Stimulated activated naive CD8-positive, alpha-beta T cell treated with anti-CD3 and anti-CD28 coated beads, Interleukin-15, amount 100 ng/mL, for 72 hours (primary cell): ENCODE measurements around the gene RIPOR3.
"Not testable (repeated sequence)": the region's sequence is repeated elsewhere in the genome, so short reads cannot be mapped to it uniquely, and the experiment has no call there.

Source experiments
- ATAC-seq: fragments of 150-1000 bp; cut with Tn5 transposase; 2 replicates; pipeline ENCODE4 v1.10.0; 2021; ENCODE audit warnings: mild to moderate bottlenecking, moderate library complexity
- DNase-seq, 2 donors: peaks; one replicate each; pipeline ENCODE4 v3.0.0; 2021 to 2022
- H3K27ac Mint-ChIP-seq, 2 donors: one replicate each; pipeline ENCODE4 v1.8.0; 2022; ENCODE audit warnings: mild to moderate bottlenecking in 2 of 2, mixed read lengths in 2 of 2, moderate library complexity in 2 of 2
- H3K27me3 Mint-ChIP-seq: one replicate; pipeline ENCODE4 v1.8.0; 2022; ENCODE audit warnings: mixed read lengths
- H3K4me1 Mint-ChIP-seq: one replicate; pipeline ENCODE4 v1.8.0; 2022; ENCODE audit warnings: mild to moderate bottlenecking, mixed read lengths
- H3K4me3 Mint-ChIP-seq, 2 donors: one replicate each; pipeline ENCODE4 v1.8.0; 2022; ENCODE audit warnings: mild to moderate bottlenecking in 2 of 2, mixed read lengths in 2 of 2, moderate library complexity in 1 of 2
- H3K9me3 Mint-ChIP-seq, 2 donors: one replicate each; pipeline ENCODE4 v1.8.0; 2022; ENCODE audit warnings: mixed read lengths in 2 of 2

The RIPOR3 gene

GRCh38 chr20:50726955-50727791 is 35.8 kb upstream of the RIPOR3 start:
- H3K4me3 Mint-ChIP-seq, result no peak overlapping the region
- no peaks in the 10 kb centered on the region for H3K9me3 Mint-ChIP-seq
- ATAC-seq (no peak), DNase-seq (no peak)
- H3K27ac Mint-ChIP-seq, result no peak overlapping the region
- peaks cover 8% of the 10 kb centered on the region for H3K4me1 Mint-ChIP-seq
- H3K27me3 Mint-ChIP-seq, result no peaks in the 10 kb centered on the region

DNA sequence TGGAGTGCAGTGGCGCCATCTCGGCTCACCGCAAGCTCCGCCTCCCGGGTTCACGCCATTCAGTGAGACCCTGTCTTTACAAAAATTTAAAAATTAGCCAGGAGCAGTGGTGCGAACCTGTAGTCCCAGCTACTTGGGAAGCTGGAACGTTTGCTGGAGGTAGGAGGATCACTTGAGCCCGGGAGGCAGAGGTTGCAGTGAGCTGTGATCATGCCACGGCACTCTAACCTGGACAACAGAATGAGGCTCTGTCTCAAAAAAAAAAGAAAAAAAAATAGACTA is 34.3 kb upstream of the RIPOR3 start:
- Mint-ChIP-seq H3K27me3 (no peaks in the 10 kb centered on the region), H3K9me3 (no peaks in the 10 kb centered on the region), H3K27ac (no peak overlapping the region), H3K4me1 (peaks cover 8% of the 10 kb centered on the region), H3K4me3 (no peak overlapping the region)
- ATAC-seq (no peak), DNase-seq (no peak)

DNA sequence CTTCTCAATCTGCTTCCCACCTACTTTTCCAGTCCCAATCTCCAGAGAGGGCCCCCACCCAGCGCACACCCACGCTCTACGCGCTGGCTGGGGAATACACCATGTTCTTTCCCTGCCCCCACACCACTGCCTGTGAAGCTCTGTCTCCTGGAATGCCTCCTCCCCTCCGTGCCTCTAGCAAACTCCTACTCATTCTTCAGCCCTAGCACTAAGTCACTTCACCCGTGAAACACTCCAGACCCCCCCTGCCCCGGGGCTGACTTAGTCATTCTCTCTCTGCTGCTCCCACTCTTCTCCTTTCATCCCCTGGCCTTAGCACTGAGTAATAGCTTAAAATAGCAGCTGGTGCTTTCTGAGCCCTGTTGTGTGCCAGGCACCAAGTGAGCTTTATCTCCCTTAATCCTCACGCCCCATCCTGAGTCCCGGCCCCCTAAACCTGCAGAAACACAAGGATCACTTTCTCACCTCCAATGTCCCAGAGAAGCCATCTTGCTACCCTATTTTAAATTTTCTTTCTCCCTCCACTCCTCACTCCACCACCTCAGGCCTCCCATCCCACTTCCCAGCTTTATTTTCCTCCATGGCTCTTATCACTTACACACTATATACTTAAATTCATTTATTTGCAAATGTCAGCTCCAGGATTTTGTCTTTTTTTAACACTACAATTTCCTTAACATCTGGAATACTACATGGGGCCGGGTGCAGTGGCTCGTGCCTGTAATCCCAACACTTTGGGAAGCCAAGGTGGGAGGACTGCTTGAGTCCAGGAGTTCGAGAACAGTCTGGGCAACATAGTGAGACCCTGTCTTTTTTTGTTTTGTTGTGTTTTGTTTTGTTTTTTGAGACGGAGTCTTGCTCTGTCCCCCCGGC is 33.7 kb upstream of the RIPOR3 start:
- ATAC-seq, result peak; percentile 91
- H3K27me3 Mint-ChIP-seq, result no peaks in the 10 kb centered on the region
- peak; percentile 48 to 52 for DNase-seq
- H3K4me3 Mint-ChIP-seq, result no peak overlapping the region
- no peak overlapping the region for H3K27ac Mint-ChIP-seq
- no peaks in the 10 kb centered on the region for H3K9me3 Mint-ChIP-seq
- peaks cover 2% of the 10 kb centered on the region for H3K4me1 Mint-ChIP-seq

DNA sequence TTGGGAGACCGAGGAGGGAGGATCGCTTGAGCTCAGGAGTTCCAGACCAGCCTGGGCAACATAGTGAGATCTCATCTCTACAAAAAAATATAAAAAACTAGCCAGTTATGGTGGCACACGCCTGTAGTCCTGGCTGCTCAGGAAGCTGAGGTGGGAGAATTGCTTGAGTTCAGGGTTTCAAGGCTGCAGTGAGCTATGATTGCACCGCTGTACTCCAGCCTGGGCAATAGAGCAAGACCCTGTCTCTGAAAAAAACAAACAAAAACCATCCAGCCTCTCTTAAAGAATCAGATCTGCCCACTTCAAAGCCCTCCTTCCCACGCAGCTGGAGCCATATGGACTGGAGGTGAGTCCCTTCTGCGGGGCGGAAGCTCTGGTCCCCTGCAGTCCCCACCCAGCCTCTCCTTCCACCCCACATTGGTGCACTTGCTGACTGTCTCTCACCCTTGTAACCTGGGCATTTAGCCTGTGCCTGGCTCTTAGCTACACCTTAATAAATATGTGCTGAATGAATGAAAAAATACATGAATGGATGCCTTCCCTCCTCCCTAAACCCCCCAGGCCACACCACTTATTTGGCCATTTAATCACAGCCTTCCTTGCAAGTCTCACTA is 32.9 kb upstream of the RIPOR3 start:
- Mint-ChIP-seq H3K4me1 (no peaks in the 10 kb centered on the region), H3K27me3 (no peaks in the 10 kb centered on the region), H3K4me3 (no peak overlapping the region), H3K27ac (no peak overlapping the region), H3K9me3 (no peaks in the 10 kb centered on the region)
- ATAC-seq, result no peak
- no peak for DNase-seq

GRCh38 chr20:50723672-50724071 is 32.3 kb upstream of the RIPOR3 start:
- Mint-ChIP-seq H3K9me3 (no peaks in the 10 kb centered on the region), H3K4me1 (no peaks in the 10 kb centered on the region), H3K27me3 (no peaks in the 10 kb centered on the region), H3K27ac (no peak overlapping the region), H3K4me3 (no peak overlapping the region)
- no peak for DNase-seq
- no peak for ATAC-seq

DNA sequence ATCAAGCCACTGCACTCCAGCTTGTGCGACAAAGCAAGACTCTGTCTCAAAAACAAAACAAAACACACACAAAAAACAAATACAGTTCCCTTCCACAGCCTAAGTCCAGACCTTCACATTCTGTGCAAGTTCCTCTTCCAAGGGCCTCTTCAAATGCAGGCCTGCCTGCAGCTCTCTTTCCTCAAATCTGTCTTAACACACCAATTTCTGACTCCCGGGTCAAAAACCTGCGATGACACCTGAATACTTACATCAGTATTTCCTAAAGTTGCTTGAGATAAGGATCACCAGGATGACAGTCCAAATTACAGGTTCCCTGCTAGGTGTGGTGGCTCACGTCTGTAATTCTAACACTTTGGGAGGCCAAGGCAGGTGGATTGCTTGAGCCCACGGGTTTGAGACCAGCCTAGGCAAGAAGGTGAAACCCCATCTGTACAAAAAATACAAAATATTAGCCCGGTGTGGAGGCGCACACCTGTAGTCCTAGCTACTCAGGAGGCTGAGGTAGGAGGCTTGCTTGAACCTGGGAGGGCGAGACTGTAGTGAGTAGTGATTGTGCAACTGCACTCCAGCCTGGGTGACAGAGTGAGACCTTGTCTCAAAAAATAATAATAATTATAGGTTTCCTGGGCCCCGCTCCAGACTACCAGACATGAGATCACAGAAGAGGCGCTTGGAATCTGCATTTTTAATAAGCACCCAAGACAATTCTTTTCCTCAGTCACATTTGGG is 31.2 kb upstream of the RIPOR3 start:
- no peaks in the 10 kb centered on the region for H3K27me3 Mint-ChIP-seq
- no peak for ATAC-seq
- no peaks in the 10 kb centered on the region for H3K9me3 Mint-ChIP-seq
- no peak overlapping the region for H3K4me3 Mint-ChIP-seq
- H3K4me1 Mint-ChIP-seq, result no peaks in the 10 kb centered on the region
- H3K27ac Mint-ChIP-seq, result no peak overlapping the region
- DNase-seq, result no peak

DNA sequence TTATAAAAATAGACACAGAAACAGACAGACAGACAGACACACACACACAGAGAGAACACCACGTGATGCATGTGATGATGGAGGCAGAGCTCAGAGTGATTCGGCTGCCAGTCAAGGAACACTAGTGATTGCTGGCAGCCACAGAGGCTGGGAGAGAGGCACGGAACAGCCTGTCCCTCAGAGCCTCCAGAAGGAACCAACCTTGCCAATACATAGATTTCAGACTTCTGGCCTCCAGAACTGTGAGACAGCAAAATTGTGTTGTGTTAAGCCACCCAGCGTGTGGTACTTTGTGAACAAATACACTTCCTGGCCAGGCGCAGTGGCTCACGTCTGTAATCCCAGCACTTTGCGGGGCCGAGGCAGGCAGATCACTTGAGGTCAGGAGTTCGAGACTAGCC is 30.5 kb upstream of the RIPOR3 start:
- no peaks in the 10 kb centered on the region for H3K27me3 Mint-ChIP-seq
- no peak overlapping the region for H3K4me3 Mint-ChIP-seq
- H3K9me3 Mint-ChIP-seq, result no peaks in the 10 kb centered on the region
- no peaks in the 10 kb centered on the region for H3K4me1 Mint-ChIP-seq
- DNase-seq (no peak), ATAC-seq (no peak)
- no peak overlapping the region for H3K27ac Mint-ChIP-seq

- no peaks in the 10 kb centered on the region for H3K9me3 Mint-ChIP-seq
- H3K27ac Mint-ChIP-seq, result no peak overlapping the region
- H3K4me3 Mint-ChIP-seq, result no peak overlapping the region
- H3K27me3 Mint-ChIP-seq, result no peaks in the 10 kb centered on the region
- ATAC-seq (no peak), DNase-seq (no peak)
- no peaks in the 10 kb centered on the region for H3K4me1 Mint-ChIP-seq
These were observed 29.2 kb upstream of the RIPOR3 start for GRCh38 chr20:50720582-50720981.

GRCh38 chr20:50720026-50720425 is 28.7 kb upstream of the RIPOR3 start:
- Mint-ChIP-seq H3K4me1 (no peaks in the 10 kb centered on the region), H3K27ac (no peak overlapping the region), H3K27me3 (no peaks in the 10 kb centered on the region), H3K4me3 (no peak overlapping the region), H3K9me3 (no peaks in the 10 kb centered on the region)
- no peak for DNase-seq
- no peak for ATAC-seq

DNA sequence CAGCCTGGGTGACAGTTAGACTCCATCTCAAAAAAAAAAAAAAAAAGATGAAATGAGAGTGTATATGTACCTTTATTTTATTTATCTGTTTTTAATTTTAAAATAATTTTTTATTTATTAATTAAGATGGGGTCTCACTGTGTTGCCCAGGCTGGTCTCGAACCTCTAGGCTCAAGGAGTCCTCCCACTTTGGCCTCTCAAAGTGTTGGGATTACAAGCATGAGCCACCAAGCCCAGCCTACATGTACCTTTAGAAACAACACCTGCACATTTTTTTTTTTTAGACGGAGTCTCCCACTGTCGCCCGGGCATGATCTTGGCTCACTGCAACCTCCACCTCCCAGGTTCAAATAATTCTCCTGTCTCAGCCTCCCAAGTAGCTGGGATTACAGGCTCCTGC is 28.0 kb upstream of the RIPOR3 start:
- ATAC-seq (no peak), DNase-seq (no peak)
- no peaks in the 10 kb centered on the region for H3K27me3 Mint-ChIP-seq
- no peak overlapping the region for H3K4me3 Mint-ChIP-seq
- no peak overlapping the region for H3K27ac Mint-ChIP-seq
- no peaks in the 10 kb centered on the region for H3K9me3 Mint-ChIP-seq
- no peaks in the 10 kb centered on the region for H3K4me1 Mint-ChIP-seq

DNA sequence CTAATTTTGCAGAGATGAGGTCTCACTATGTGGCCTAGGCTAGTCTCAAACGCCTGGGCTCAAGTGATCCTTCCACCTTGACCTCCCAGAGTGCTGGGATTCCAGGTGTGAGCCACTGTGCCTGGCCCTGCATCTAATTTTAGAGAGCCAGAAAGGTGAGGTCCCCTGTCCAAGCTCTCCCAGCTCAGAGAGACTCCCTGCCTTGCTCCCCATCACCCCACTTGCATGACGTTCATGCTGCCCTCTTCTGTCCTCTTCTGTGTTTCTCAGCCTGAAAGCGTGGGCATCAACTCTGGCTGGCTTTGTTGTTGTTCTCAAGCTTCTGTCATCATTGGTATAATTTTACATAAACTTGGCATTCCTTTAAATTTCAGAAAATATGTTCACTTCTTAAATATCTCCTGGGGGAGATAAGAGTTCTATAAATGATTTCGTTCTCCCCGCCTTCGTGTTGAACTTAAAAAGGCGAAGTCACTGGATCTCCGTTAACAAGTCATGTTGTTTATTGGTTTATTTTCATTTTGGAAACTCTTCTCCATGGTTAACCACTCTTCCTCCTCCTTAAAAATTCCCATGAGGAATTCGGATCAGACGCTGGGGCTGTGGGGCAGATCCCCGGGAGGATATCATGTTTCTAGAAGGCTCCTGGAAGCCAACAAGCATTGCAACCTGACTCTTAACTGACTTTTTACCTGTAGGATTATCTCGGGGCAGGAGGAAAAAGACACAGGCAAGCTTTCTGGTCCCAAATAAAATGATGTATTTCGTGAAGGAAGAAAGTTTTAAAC is 26.8 kb upstream of the RIPOR3 start:
- no peak for DNase-seq
- no peak for ATAC-seq
- H3K4me3 Mint-ChIP-seq, result no peak overlapping the region
- no peak overlapping the region for H3K27ac Mint-ChIP-seq
- H3K9me3 Mint-ChIP-seq, result no peaks in the 10 kb centered on the region
- peaks cover under 1% of the 10 kb centered on the region for H3K27me3 Mint-ChIP-seq
- H3K4me1 Mint-ChIP-seq, result no peaks in the 10 kb centered on the region

DNA sequence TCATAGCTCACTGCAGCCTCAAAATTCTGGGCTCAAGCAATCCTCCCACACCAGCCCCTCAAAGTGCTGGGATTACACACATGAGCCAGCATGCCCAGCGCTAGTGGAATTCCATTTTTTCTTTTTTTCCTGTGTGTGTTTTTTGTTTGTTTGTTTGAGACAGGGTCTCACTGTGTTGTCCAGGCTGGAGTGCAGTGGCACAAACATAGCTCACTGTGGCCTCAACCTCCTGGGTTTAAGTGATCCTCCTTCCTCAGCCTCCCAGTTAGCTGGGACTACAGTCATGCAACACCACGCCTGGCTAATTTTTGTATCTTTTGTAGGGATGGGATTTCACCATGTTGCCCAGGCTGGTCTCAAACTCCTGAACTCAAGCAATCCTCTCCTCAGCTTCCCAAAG is 26.0 kb upstream of the RIPOR3 start:
- no peak overlapping the region for H3K4me3 Mint-ChIP-seq
- no peak overlapping the region for H3K27ac Mint-ChIP-seq
- DNase-seq (no peak), ATAC-seq (no peak)
- no peaks in the 10 kb centered on the region for H3K9me3 Mint-ChIP-seq
- H3K27me3 Mint-ChIP-seq, result peaks cover 9% of the 10 kb centered on the region
- H3K4me1 Mint-ChIP-seq, result no peaks in the 10 kb centered on the region

DNA sequence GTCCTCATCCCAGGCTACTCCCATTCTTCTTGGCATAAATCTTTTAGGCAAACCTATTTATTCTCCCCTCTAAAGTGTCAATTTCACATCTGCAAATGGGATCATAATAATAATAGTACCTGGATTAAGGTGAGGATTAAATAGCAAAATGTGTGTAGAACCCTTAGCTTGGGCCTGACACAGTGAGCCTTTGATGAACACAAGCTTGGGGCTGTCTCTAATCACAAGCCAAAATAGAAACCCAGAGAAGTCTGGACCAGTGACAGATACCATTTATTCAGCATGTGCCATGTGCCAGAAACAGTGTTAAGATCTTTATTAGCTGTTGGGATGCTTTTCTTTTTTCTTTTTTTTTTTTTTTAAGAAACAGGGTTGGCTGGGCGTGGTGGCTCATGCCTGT is 25.2 kb upstream of the RIPOR3 start:
- DNase-seq (no peak), ATAC-seq (no peak)
- Mint-ChIP-seq H3K27ac (no peak overlapping the region), H3K4me1 (no peaks in the 10 kb centered on the region), H3K4me3 (no peak overlapping the region), H3K9me3 (no peaks in the 10 kb centered on the region), H3K27me3 (peaks cover 14% of the 10 kb centered on the region)

- H3K4me3 Mint-ChIP-seq, result no peak overlapping the region
- H3K27ac Mint-ChIP-seq, result no peak overlapping the region
- ATAC-seq (no peak), DNase-seq (no peak)
- H3K27me3 Mint-ChIP-seq, result peaks cover 21% of the 10 kb centered on the region
- H3K9me3 Mint-ChIP-seq, result no peaks in the 10 kb centered on the region
- H3K4me1 Mint-ChIP-seq, result no peaks in the 10 kb centered on the region
These were observed 24.4 kb upstream of the RIPOR3 start for GRCh38 chr20:50715694-50716093.

- H3K4me1 Mint-ChIP-seq, ATAC-seq, H3K9me3 Mint-ChIP-seq, DNase-seq, H3K4me3 Mint-ChIP-seq: not testable (repeated sequence)
- Mint-ChIP-seq H3K27me3 (peaks cover 22% of the 10 kb centered on the region), H3K27ac (peak overlapping the region in 1 of 2 donors; percentile 9)
These were observed 23.1 kb upstream of the RIPOR3 start for GRCh38 chr20:50714426-50714825.
